Vagina (tissue), 2 donors: Measurements from ENCODE around the gene KDM6A.

ENCODE experiments used
- CTCF ChIP-seq, 3 experiments: fragments of 450-650 bp in 2 of 3; fragments of 200-600 bp in 1 of 3; sonication (generic) in 1 of 3; IDR thresholded peaks; one replicate each; pipeline ENCODE4 v1.5.1; 2017 to 2019; ENCODE audit warnings: antibody characterized with exemption in 3 of 3, mild to moderate bottlenecking in 2 of 3, moderate library complexity in 2 of 3
- POLR2A ChIP-seq, 2 donors: fragments of 450-650 bp; IDR thresholded peaks; one replicate each; pipeline ENCODE4 v1.6.1; 2017; ENCODE audit warnings: antibody characterized with exemption in 2 of 2, mild to moderate bottlenecking in 2 of 2, moderate library complexity in 2 of 2
- POLR2AphosphoS5 ChIP-seq, 2 donors: sonication (generic); formaldehyde crosslinking; IDR thresholded peaks; one replicate each; pipeline ENCODE4 v1.9.0; 2017; ENCODE audit warnings: antibody characterized with exemption in 2 of 2, mild to moderate bottlenecking in 2 of 2, low read depth in 1 of 2; ENCODE audit not compliant: insufficient read depth in 1 of 2

- no peak for TF ChIP-seq CTCF (IDR thresholded peaks at IDR 0.05)
- no peak for TF ChIP-seq POLR2A (IDR thresholded peaks at IDR 0.05)
- TF ChIP-seq POLR2AphosphoS5 (IDR thresholded peaks at IDR 0.05; ENCODE audit: insufficient read depth in 1 of 2, low read depth in 1 of 2) = no peak
These were observed 124.9 kb downstream of the KDM6A start for GRCh38 chrX:44997888-44998287.
